Stimulated activated CD8-positive, alpha-beta memory T cell treated with anti-CD3 and anti-CD28 coated beads, Interleukin-12 subunit alpha, Interleukin-12 subunit beta, amount 100 ng/mL, for 1 hour (primary cell): ENCODE results near the gene SUN5.

Experiments
- DNase-seq: peaks from one replicate; pipeline ENCODE4 v3.0.0-alpha.2; 2020; ENCODE audit warnings: low read depth

SUN5 gene

DNA sequence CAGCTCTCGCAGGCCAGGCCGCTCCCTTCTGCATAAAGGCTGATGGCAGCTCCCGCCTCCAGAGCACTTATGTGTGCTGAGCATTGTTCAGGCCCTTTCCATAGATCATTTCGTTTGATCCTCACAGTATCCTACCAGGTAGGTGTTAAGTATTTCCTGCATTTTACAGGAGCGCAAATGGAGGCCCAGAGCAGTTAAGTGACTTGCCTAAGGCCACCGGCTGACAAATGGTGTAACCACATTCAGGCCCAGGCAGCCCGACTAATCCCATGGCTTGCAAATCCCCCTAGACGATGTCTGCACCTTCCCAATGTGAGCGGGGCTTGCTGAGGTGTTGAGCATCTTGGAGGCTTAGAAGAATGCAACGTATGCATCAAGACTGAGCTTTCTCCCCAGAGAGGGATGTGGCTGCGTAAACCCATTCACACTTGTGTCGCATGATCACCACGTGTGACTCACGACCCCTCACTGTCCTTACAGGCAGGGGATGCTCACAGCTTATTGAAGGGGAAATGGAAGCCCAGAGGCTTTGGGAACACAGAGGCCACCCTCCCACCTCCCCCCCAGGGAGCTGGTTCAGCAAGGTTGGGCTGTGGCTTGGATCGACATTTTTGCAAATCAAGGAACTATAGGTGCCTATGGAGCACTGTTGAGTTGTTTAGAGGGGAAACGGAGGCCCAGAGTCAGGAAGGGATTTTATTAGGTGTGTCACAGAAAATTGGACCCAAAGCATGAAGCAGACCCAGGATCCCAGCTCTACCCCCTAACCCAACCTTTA, 10.3 kb upstream of the SUN5 start:
- DNase-seq, result no peak

- DNase-seq, result no peak
These were observed 9.6 kb upstream of the SUN5 start for GRCh38 chr20:33013701-33014326.

GRCh38 chr20:33012327-33013189, 8.3 kb upstream of the SUN5 start:
- DNase-seq, result no peak

GRCh38 chr20:33010674-33011449, 6.6 kb upstream of the SUN5 start:
- no peak for DNase-seq

DNA sequence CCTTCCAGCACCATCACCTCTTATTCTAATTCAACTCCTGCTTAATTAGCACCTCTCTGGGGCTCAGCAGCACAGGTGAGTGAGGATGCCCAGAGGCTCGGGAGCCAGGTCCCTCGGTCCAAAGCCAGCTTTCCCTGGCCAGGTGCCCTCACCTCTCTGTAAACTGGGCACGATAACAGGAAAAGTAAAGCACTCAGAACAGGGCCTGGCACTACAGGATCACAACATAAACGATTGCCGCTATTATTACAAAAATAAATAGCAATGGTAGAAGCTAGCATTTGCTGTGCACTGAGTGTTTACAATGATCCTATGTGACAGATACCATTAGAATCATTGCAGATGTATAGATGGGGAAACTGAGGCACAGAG, 5.9 kb upstream of the SUN5 start:
- DNase-seq, result no peak

DNA sequence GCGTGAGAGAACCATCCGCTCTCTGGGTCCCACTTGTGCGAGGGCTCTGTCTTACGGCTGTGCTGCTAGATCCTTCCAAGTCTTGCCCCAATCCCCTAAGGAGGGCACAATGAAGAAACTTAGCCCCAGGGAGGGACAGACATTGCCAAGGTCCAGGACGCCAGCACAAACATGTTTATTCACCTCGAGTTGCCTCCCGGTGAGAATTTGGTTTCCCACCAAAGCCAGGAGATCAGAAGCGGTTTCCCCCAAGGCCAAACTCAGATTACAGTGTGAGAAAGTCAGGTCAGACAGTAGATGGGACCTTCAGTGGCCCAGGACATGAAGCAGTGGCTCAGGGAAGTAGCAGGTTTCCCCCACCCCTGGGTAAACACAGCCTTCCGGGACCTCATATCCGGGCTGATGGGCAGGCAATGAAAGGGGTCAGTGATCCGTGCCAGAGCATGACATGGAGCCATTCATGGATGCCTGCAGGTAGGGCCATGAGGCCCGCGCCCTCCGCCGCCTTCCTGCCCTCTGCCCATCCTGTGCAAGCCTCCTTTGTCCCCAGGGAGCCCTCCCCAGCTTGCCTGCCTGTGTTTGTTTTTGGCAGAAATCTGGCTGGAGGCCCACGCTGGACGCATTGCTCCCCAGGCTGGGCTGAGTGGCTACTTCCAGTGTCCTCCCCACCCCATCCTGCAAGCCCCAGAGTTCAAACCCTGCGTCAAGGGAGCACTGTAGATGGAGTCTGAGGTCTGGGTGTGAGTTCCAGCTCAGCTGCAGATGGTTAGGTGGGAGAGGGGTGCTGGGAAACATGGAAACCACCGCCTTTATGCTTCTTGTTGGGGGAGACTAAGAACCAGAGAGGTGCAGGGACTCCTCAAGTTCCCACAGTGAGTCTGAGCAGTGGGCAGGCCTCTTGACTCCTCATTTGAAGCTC, 5.2 kb upstream of the SUN5 start:
- no peak for DNase-seq

- DNase-seq, result no peak
These were observed 4.3 kb upstream of the SUN5 start for GRCh38 chr20:33008336-33009213.

- DNase-seq, result no peak
These were observed 3.4 kb upstream of the SUN5 start, which contains the start of gene BPIFB2 for GRCh38 chr20:33007376-33008335. Gene BPIFB2 (plus strand): TSS chr20:33007704. CDS start chr20:33008575, 871 bp downstream.

DNA sequence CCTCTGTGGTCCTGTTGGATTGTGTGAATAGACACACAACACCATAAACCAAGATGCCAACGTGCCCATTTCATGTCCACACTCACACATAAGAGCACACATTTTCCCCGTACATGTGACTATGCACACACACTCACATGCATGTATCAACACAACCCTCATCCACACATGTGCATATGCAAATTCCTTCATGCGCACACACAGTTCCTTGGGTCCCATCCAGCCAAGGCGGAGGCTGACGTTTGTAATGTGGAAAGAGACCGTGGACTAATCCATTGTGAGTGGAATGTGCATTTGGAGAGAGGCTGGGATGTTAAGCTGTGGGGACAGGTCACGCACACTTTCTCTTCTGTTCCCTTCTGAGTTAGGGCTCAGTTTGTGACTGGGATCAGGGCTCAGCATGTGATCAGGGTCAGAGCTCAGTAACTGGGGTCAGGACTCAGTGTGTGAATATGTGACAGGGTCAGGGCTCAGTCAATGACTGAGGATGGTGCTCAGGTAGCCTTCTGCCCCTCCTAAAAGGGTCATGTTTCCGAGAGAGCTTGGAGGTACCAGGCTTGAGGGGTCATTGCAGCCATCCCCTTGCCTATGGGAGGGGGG, 2.6 kb upstream of the SUN5 start:
- DNase-seq, result no peak

GRCh38 chr20:33005908-33006775, 1.9 kb upstream of the SUN5 start:
- no peak for DNase-seq

DNA sequence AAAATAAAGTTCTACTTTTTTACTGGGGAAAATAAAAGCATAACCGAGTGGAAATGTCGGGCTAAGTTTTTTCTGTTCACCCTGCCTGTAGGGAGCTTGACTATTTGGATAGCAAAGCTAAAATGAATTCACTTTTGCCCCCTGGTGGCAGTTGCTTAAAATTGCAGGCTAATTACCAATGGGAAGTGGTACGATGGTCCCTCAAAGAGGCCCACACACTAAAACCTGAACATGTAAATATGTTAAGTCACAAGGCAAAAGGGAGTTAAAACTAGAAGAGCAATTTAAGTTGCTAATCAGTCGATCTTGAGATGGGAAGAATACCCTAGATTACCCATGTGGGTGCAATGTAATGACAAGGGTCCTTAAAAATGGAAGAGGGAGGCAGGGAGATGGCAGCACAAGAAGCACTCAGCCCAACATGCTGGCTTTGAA, 916 bp upstream of the SUN5 start:
- no peak for DNase-seq

DNA sequence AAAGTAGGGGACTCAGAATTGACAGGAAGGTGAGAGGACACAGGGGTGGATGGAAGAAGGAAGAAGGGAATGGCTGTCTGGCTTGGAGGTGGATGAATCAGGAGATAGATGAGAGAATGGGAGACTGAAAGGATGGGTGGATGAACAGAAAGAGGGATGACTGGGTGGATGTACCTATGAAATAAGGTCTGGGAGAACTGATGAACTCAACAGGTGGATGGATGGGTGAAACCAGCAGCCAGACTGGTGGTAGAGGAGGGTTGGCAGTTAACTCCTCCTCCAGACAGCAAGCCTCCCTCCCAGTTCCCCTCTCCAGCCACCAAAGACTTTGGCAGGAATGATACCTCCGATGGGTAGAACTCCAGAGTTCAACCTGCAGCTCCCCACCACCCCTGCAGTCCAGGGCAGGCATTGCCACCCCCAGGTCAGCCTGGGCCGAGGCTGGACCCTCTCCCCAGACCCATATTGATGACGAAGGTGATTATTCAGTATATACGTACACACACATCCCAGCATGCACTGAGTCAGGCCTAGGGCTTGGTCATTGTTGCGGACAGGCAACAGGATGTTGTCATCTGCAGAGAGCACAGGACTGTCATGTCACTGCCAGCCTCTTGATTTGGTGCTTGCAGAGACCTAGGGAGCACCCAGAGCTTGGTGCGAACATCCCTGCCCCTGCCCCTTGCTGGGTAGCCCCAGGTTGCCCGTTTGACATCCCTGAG, 2.0 kb downstream of the SUN5 start:
- DNase-seq, result no peak

GRCh38 chr20:33000802-33001466, 3.3 kb downstream of the SUN5 start:
- no peak for DNase-seq

DNA sequence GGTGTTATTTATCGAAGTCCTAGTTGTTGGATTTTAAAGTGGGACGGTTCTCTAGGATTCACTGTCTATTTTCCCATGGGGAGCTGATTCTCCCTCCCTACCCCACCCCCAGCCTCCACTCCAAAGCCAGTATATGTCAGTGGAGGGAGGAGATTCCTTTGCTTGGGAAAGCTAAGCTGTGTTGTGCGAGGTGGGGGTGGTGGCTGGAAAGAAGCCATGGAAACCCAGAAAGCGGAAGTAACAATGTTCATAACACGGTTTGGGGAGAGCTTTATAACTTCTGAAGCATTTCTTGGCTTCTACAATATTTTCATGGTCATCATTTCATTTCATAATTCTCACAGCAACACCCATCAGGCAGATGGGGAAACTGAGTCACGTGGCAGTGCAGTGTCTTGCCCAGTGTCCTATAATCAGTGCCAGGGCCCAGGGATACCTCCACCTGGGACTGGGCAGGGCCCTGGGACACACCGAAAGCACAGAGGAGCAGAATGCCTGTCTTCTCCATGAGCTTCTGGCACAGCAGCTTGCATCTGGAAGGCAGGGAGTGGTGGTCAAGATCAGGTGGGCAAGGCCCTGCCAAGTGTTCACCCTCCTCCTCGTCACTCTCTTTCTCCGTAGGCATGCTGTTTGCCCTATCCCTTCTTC, 4.5 kb downstream of the SUN5 start:
- no peak for DNase-seq

- DNase-seq, result no peak
These were observed 6.8 kb downstream of the SUN5 start for GRCh38 chr20:32997431-32997830.
